K562 (cell line): ENCODE data around the gene KIAA0825. TPM values are rescaled to one million over a fixed set of nuclear protein-coding genes. Genes with fewer than 3 reads are reported as not detected.

Experiments
- ARID2 ChIP-seq: fragments of 450-650 bp; IDR thresholded peaks from 2 replicates; pipeline ENCODE4 v1.6.1; 2017; ENCODE audit warnings: antibody characterized with exemption, mild to moderate bottlenecking
- BRCA1 ChIP-seq, 2 experiments: fragments of 450-650 bp in 1 of 2; sonication (generic) in 1 of 2; formaldehyde crosslinking in 1 of 2; IDR thresholded peaks; 2 replicates each; pipeline versions ENCODE4 v1.5.0 to v1.6.1; 2017 to 2020; ENCODE audit warnings: mild to moderate bottlenecking in 1 of 2, missing genetic modification reagents in 1 of 2
- CCNT2 ChIP-seq: IDR thresholded peaks from 2 replicates; pipeline ENCODE4 v1.6.1; 2011; ENCODE audit warnings: borderline replicate concordance, low read depth, mild to moderate bottlenecking, moderate library complexity, mixed read lengths, low read length; ENCODE audit not compliant: insufficient read length; ENCODE audit errors: extremely low read depth
- GTF2F1 ChIP-seq: IDR thresholded peaks from 2 replicates; pipeline ENCODE4 v1.6.1; 2011; ENCODE audit warnings: low read depth, low read length, improper control_type of control experiment
- HDAC8 ChIP-seq: fragments of 450-650 bp; IDR thresholded peaks from 2 replicates; pipeline ENCODE4 v1.6.1; 2016; ENCODE audit warnings: mild to moderate bottlenecking, missing genetic modification characterization, moderate library complexity, missing compliant biosample characterization
- MECOM ChIP-seq: fragments of 250-450 bp; sonication (Bioruptor Pico); IDR thresholded peaks from 2 replicates; pipeline ENCODE4 v1.8.0; 2022; ENCODE audit warnings: inconsistent platforms
- MYBL2 ChIP-seq, 2 experiments: fragments of 450-650 bp in 1 of 2; sonication (generic) in 1 of 2; formaldehyde crosslinking in 1 of 2; IDR thresholded peaks; 2 replicates each; pipeline versions ENCODE4 v1.6.1 to v1.8.1; 2017 to 2022; ENCODE audit warnings: borderline replicate concordance in 1 of 2, inconsistent platforms in 1 of 2, low read depth in 1 of 2, mild to moderate bottlenecking in 1 of 2, missing genetic modification reagents in 1 of 2, moderate library complexity in 1 of 2
- NR2C2 ChIP-seq, 2 experiments: fragments of 200-800 bp in 1 of 2; sonication (Bioruptor generic) in 1 of 2; sonication (generic) in 1 of 2; formaldehyde crosslinking in 1 of 2; IDR thresholded peaks; 2 replicates each; pipeline versions ENCODE4 v1.6.1 to v1.8.0; 2016 to 2022; ENCODE audit warnings: mild to moderate bottlenecking in 1 of 2, missing compliant biosample characterization in 1 of 2, missing genetic modification characterization in 1 of 2, missing genetic modification reagents in 1 of 2
- SIN3A ChIP-seq, 2 experiments: fragments of 150-350 bp in 1 of 2; IDR thresholded peaks; 2 replicates each; pipeline ENCODE4 v1.6.1; 2011 to 2016; ENCODE audit warnings: borderline replicate concordance in 2 of 2, low read depth in 2 of 2, low read length in 2 of 2, mild to moderate bottlenecking in 2 of 2, moderate library complexity in 2 of 2; ENCODE audit not compliant: control insufficient read depth in 1 of 2
- SMAD3 ChIP-seq: fragments of 450-650 bp; formaldehyde crosslinking; conservative IDR thresholded peaks from 2 replicates; pipeline ENCODE4 v1.4.0; 2020; ENCODE audit warnings: mild to moderate bottlenecking
- SMARCA4 ChIP-seq: fragments of 450-650 bp; IDR thresholded peaks from 2 replicates; pipeline ENCODE4 v1.6.1; 2016
- ZBTB1 ChIP-seq: sonication (generic); formaldehyde crosslinking; IDR thresholded peaks from 2 replicates; pipeline ENCODE4 v1.8.1; 2023; ENCODE audit warnings: missing genetic modification reagents, low read depth, mild to moderate bottlenecking, borderline replicate concordance
- ZNF197 ChIP-seq: fragments of 200-800 bp; sonication (Bioruptor generic); IDR thresholded peaks from 2 replicates; pipeline ENCODE4 v1.6.1; 2016; ENCODE audit warnings: low read depth, missing genetic modification characterization, missing compliant biosample characterization
- ZNF3 ChIP-seq: fragments of 250-450 bp; sonication (Bioruptor Pico); IDR thresholded peaks from 2 replicates; pipeline ENCODE4 v1.5.0; 2021; ENCODE audit warnings: mild to moderate bottlenecking, moderate library complexity
- polyA plus RNA-seq, 8 experiments: library from polyadenylated mRNA; depleted of rRNA in 4 of 8; stranded (reverse) in 5 of 8; unstranded in 3 of 8; fragments of >200 nt; fragmentation: Nextera tagmentation in 2 of 8; fragmentation: Illumina TruSeq in 1 of 8; extraction: Ambion mirVana in 2 of 8; extraction: Trizol in 1 of 8; gene quantifications; 2 replicates each; pipeline versions ENCODE4 v1.2.1 to v1.2.3, GENCODE V29; 2011 to 2014; ENCODE audit warnings: inconsistent platforms in 1 of 8, missing spikeins in 1 of 8
- total RNA-seq, 7 experiments: library from RNA; depleted of rRNA in 6 of 7; stranded (reverse); fragments of >200 nt in 6 of 7; fragmentation: Illumina TruSeq in 2 of 7; extraction: Trizol in 2 of 7; gene quantifications; 2 replicates each; pipeline versions ENCODE4 v1.2.1 to v1.2.3, GENCODE V29; 2011 to 2021; ENCODE audit warnings: low replicate concordance in 1 of 7
- TF ChIP-seq, protein P1 (sequence below), 2 experiments: fragments of 450-650 bp; IDR thresholded peaks; 2 replicates each; pipeline ENCODE4 v1.6.1; 2016; ENCODE audit warnings: mild to moderate bottlenecking in 2 of 2, borderline replicate concordance in 1 of 2, low read depth in 1 of 2, moderate library complexity in 1 of 2
- TF ChIP-seq, protein P2 (sequence below): fragments of 250-450 bp; sonication (Bioruptor Pico); IDR thresholded peaks from 2 replicates; pipeline ENCODE4 v1.5.0; 2021
- TF ChIP-seq, protein P3 (sequence below): sonication (generic); formaldehyde crosslinking; IDR thresholded peaks from 2 replicates; pipeline ENCODE4 v1.4.0; 2020; ENCODE audit warnings: mild to moderate bottlenecking, missing genetic modification reagents

KIAA0825 gene
- total and polyA plus RNA-seq, 9 of the 15 experiments (the other 6 are each of a cell fraction or from before 2014, with no cell fraction given): 0.05 to 0.36 (median 0.16) TPM; not detected in 1

- TF ChIP-seq, protein P1, sequence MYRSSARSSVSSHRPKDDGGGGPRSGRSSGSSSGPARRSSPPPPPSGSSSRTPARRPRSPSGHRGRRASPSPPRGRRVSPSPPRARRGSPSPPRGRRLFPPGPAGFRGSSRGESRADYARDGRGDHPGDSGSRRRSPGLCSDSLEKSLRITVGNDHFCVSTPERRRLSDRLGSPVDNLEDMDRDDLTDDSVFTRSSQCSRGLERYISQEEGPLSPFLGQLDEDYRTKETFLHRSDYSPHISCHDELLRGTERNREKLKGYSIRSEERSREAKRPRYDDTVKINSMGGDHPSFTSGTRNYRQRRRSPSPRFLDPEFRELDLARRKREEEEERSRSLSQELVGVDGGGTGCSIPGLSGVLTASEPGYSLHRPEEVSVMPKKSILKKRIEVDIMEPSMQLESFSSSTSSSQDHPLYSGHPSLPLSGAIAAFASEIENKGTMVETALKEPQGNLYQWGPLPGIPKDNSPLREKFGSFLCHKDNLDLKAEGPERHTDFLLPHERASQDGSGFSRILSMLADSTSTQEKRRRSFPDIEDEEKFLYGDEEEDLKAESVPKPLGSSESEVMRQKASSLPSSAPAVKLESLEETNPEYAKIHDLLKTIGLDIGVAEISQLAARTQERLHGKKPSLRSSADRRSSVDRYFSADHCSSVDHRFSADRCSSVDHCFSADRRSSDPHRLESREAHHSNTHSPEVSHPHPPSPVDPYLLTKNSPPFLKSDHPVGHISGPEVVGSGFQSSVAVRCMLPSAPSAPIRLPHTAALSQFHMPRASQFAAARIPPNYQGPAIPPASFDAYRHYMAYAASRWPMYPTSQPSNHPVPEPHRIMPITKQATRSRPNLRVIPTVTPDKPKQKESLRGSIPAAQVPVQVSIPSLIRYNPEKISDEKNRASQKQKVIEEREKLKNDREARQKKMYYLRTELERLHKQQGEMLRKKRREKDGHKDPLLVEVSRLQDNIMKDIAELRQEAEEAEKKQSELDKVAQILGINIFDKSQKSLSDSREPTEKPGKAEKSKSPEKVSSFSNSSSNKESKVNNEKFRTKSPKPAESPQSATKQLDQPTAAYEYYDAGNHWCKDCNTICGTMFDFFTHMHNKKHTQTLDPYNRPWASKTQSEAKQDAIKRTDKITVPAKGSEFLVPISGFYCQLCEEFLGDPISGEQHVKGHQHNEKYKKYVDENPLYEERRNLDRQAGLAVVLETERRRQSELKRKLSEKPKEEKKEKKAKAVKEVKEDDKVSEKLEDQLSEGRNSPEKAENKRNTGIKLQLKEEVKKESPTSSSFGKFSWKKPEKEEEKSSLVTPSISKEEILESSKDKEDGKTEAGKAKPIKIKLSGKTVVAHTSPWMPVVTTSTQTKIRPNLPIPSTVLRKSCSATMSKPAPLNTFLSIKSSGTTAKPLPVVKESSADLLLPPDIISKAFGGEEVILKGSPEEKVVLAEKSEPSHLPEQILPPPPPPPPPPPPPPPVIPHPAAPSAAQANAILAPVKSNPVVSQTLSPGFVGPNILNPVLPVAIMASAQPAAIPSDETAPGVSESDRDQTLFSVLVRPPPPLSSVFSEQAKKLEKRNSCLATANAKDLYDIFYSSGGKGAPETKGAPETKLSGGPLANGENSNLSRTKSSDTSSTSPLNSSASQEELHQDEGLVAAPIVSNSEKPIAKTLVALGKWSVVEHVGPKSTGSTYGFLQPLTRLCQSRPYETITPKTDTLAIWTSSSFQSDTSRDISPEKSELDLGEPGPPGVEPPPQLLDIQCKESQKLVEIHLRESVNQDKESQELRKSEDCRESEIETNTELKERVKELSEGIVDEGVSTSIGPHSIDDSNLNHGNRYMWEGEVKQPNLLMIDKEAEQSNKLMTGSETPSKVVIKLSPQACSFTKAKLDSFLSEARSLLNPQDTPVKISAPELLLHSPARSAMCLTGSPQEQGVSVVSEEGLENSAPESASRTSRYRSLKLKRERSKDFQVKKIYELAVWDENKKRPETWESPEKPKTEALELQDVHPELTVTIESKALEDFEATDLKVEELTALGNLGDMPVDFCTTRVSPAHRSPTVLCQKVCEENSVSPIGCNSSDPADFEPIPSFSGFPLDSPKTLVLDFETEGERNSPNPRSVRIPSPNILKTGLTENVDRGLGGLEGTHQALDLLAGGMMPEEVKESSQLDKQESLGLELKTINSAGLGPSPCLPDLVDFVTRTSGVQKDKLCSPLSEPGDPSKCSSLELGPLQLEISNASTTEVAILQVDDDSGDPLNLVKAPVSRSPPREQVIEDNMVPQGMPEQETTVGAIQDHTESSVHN (IDR thresholded peaks at IDR 0.05; ENCODE audit: borderline replicate concordance in 1 of 2, low read depth in 1 of 2): no peak
- TF ChIP-seq CCNT2: no peak
- TF ChIP-seq GTF2F1: no peak
- no peak for TF ChIP-seq BRCA1 (IDR thresholded peaks at IDR 0.05)
- TF ChIP-seq BRCA1 (CRISPR knock-in tag; IDR thresholded peaks at IDR 0.05): no peak
- TF ChIP-seq HDAC8 (tag): no peak
- TF ChIP-seq, protein P2, sequence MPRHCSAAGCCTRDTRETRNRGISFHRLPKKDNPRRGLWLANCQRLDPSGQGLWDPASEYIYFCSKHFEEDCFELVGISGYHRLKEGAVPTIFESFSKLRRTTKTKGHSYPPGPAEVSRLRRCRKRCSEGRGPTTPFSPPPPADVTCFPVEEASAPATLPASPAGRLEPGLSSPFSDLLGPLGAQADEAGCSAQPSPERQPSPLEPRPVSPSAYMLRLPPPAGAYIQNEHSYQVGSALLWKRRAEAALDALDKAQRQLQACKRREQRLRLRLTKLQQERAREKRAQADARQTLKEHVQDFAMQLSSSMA (CRISPR knock-in tag): no peak
- TF ChIP-seq SMARCA4: no peak
- no peak for TF ChIP-seq ZBTB1 (CRISPR knock-in tag)
- no peak for TF ChIP-seq MYBL2 (IDR thresholded peaks at IDR 0.05; ENCODE audit: low read depth)
- TF ChIP-seq MYBL2 (CRISPR knock-in tag; IDR thresholded peaks at IDR 0.05; ENCODE audit: borderline replicate concordance): no peak
- no peak for TF ChIP-seq SIN3A (IDR thresholded peaks at IDR 0.05; ENCODE audit: borderline replicate concordance in 2 of 2, control insufficient read depth in 1 of 2, low read depth in 2 of 2, low read length in 2 of 2)
- no peak for TF ChIP-seq NR2C2 (CRISPR knock-in tag; IDR thresholded peaks at IDR 0.05)
- no peak for TF ChIP-seq NR2C2 (tag; IDR thresholded peaks at IDR 0.05)
- TF ChIP-seq SMAD3 (CRISPR knock-in tag): no peak
- TF ChIP-seq ARID2: no peak
- TF ChIP-seq ZNF197: no peak
- TF ChIP-seq, protein P3, sequence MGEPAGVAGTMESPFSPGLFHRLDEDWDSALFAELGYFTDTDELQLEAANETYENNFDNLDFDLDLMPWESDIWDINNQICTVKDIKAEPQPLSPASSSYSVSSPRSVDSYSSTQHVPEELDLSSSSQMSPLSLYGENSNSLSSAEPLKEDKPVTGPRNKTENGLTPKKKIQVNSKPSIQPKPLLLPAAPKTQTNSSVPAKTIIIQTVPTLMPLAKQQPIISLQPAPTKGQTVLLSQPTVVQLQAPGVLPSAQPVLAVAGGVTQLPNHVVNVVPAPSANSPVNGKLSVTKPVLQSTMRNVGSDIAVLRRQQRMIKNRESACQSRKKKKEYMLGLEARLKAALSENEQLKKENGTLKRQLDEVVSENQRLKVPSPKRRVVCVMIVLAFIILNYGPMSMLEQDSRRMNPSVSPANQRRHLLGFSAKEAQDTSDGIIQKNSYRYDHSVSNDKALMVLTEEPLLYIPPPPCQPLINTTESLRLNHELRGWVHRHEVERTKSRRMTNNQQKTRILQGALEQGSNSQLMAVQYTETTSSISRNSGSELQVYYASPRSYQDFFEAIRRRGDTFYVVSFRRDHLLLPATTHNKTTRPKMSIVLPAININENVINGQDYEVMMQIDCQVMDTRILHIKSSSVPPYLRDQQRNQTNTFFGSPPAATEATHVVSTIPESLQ (CRISPR knock-in tag): no peak
- TF ChIP-seq MECOM: no peak
- no peak for TF ChIP-seq ZNF3
Observed at GRCh38 chr5:94640176-94640575, 21.8 kb upstream of the KIAA0825 start (continued).
